ENCODE results near the gene IFFO2. TPM values are rescaled to one million over a fixed set of nuclear protein-coding genes. Genes with fewer than 3 reads are reported as not detected.

IFFO2 gene
- total and polyA plus RNA-seq, 2 of the 13 experiments (the other 11 are each of a cell fraction or from before 2014, with no cell fraction given): 7.3 to 16.7 TPM

DNA sequence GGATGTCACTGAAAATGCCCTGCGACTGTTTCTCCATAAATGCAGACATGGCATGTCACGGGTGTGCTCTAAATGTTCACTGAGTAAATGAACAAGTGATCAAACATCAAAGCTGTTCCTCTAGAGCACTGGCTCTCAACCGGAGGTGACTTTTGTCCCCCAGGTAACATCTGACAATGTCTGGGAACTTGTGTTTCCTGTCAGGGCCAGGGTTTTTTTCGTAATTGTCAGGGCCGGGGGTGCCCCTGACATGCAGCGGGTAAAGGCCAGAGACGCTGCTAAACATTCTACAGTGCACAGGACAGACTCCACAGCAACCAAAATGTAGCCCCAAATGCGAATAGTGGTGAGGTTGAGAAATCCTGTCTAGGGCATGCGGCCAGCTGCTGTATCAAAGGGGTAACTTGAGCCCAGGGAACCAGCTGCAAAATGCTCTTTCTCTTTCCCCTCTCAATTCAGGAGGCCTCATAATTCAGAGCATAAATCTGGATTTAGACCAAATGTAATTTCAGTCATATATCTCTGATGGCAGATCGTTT lies 56.1 kb downstream of the IFFO2 start (continued):
- TF ChIP-seq, protein P1, sequence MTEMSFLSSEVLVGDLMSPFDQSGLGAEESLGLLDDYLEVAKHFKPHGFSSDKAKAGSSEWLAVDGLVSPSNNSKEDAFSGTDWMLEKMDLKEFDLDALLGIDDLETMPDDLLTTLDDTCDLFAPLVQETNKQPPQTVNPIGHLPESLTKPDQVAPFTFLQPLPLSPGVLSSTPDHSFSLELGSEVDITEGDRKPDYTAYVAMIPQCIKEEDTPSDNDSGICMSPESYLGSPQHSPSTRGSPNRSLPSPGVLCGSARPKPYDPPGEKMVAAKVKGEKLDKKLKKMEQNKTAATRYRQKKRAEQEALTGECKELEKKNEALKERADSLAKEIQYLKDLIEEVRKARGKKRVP (CRISPR knock-in tag; IDR thresholded peaks at IDR 0.05): no peak
- peak; percentile 99 for TF ChIP-seq RARA (CRISPR knock-in tag; IDR thresholded peaks at IDR 0.05)
- TF ChIP-seq, protein P2, sequence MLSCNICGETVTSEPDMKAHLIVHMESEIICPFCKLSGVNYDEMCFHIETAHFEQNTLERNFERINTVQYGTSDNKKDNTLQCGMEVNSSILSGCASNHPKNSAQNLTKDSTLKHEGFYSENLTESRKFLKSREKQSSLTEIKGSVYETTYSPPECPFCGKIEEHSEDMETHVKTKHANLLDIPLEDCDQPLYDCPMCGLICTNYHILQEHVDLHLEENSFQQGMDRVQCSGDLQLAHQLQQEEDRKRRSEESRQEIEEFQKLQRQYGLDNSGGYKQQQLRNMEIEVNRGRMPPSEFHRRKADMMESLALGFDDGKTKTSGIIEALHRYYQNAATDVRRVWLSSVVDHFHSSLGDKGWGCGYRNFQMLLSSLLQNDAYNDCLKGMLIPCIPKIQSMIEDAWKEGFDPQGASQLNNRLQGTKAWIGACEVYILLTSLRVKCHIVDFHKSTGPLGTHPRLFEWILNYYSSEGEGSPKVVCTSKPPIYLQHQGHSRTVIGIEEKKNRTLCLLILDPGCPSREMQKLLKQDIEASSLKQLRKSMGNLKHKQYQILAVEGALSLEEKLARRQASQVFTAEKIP (CRISPR knock-in tag; IDR thresholded peaks at IDR 0.05; ENCODE audit: borderline replicate concordance): no peak
- TF ChIP-seq TBX3 (IDR thresholded peaks at IDR 0.05; ENCODE audit: borderline replicate concordance): no peak
- TF ChIP-seq, protein P3, sequence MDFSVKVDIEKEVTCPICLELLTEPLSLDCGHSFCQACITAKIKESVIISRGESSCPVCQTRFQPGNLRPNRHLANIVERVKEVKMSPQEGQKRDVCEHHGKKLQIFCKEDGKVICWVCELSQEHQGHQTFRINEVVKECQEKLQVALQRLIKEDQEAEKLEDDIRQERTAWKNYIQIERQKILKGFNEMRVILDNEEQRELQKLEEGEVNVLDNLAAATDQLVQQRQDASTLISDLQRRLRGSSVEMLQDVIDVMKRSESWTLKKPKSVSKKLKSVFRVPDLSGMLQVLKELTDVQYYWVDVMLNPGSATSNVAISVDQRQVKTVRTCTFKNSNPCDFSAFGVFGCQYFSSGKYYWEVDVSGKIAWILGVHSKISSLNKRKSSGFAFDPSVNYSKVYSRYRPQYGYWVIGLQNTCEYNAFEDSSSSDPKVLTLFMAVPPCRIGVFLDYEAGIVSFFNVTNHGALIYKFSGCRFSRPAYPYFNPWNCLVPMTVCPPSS (IDR thresholded peaks at IDR 0.05): no peak
- TF ChIP-seq CBFB (CRISPR knock-in tag; IDR thresholded peaks at IDR 0.05): no peak
- TF ChIP-seq SOX5 (CRISPR knock-in tag; IDR thresholded peaks at IDR 0.05; ENCODE audit: borderline replicate concordance): peak; percentile 92
- TF ChIP-seq PCBP1 (IDR thresholded peaks at IDR 0.05; ENCODE audit: borderline replicate concordance, low read depth, low read length): no peak
- TF ChIP-seq, protein P4, sequence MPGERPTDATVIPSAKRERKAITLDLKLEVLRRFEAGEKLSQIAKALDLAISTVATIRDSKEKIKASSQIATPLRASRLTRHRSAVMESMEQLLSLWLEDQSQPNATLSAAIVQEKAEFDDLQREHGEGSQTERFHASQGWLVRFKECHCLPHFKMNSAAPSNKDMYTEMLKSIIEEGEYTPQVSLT (CRISPR knock-in tag; IDR thresholded peaks at IDR 0.05; ENCODE audit: borderline replicate concordance, low read depth): no peak
- peak; percentile 87 for TF ChIP-seq SALL1 (CRISPR knock-in tag; IDR thresholded peaks at IDR 0.05)
- peak; percentile 84; the same call in 1 of the 2 replicates for TF ChIP-seq FOXO1 (CRISPR knock-in tag; IDR thresholded peaks at IDR 0.05)
- no peak for TF ChIP-seq U2AF1 (optimal IDR thresholded peaks at IDR 0.05; ENCODE audit: low read depth, low read length)
- no peak for TF ChIP-seq LCORL (IDR thresholded peaks at IDR 0.05)
- TF ChIP-seq LCORL (CRISPR knock-in tag; IDR thresholded peaks at IDR 0.05): peak; percentile 62
- no peak for TF ChIP-seq SNAPC2 (CRISPR knock-in tag; IDR thresholded peaks at IDR 0.05)
- TF ChIP-seq SNAI1 (CRISPR knock-in tag; IDR thresholded peaks at IDR 0.05; ENCODE audit: borderline replicate concordance): no peak
- no peak for TF ChIP-seq ZNF776 (CRISPR knock-in tag; IDR thresholded peaks at IDR 0.05)
- TF ChIP-seq KLF11 (CRISPR knock-in tag; IDR thresholded peaks at IDR 0.05): peak; percentile 76
- peak; percentile 82; the same call in 1 of the 2 replicates for TF ChIP-seq HOXA3 (CRISPR knock-in tag; IDR thresholded peaks at IDR 0.05)
- peak; percentile 83 for TF ChIP-seq NR2F6 (IDR thresholded peaks at IDR 0.05)
- TF ChIP-seq NR2F6 (CRISPR knock-in tag; IDR thresholded peaks at IDR 0.05): peak; percentile 93
- TF ChIP-seq, protein P5, sequence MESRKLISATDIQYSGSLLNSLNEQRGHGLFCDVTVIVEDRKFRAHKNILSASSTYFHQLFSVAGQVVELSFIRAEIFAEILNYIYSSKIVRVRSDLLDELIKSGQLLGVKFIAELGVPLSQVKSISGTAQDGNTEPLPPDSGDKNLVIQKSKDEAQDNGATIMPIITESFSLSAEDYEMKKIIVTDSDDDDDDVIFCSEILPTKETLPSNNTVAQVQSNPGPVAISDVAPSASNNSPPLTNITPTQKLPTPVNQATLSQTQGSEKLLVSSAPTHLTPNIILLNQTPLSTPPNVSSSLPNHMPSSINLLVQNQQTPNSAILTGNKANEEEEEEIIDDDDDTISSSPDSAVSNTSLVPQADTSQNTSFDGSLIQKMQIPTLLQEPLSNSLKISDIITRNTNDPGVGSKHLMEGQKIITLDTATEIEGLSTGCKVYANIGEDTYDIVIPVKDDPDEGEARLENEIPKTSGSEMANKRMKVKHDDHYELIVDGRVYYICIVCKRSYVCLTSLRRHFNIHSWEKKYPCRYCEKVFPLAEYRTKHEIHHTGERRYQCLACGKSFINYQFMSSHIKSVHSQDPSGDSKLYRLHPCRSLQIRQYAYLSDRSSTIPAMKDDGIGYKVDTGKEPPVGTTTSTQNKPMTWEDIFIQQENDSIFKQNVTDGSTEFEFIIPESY (CRISPR knock-in tag; IDR thresholded peaks at IDR 0.05): no peak; the same call in 1 of the 2 replicates
- TF ChIP-seq, protein P6, sequence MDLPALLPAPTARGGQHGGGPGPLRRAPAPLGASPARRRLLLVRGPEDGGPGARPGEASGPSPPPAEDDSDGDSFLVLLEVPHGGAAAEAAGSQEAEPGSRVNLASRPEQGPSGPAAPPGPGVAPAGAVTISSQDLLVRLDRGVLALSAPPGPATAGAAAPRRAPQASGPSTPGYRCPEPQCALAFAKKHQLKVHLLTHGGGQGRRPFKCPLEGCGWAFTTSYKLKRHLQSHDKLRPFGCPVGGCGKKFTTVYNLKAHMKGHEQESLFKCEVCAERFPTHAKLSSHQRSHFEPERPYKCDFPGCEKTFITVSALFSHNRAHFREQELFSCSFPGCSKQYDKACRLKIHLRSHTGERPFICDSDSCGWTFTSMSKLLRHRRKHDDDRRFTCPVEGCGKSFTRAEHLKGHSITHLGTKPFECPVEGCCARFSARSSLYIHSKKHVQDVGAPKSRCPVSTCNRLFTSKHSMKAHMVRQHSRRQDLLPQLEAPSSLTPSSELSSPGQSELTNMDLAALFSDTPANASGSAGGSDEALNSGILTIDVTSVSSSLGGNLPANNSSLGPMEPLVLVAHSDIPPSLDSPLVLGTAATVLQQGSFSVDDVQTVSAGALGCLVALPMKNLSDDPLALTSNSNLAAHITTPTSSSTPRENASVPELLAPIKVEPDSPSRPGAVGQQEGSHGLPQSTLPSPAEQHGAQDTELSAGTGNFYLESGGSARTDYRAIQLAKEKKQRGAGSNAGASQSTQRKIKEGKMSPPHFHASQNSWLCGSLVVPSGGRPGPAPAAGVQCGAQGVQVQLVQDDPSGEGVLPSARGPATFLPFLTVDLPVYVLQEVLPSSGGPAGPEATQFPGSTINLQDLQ (CRISPR knock-in tag; IDR thresholded peaks at IDR 0.05): no peak
